Neural cell (in vitro differentiated cells): ENCODE data around the gene EMILIN3.

ENCODE experiments used
- CTCF ChIP-seq: fragments of 450-650 bp; IDR thresholded peaks from 2 replicates; pipeline ENCODE4 v1.5.1; 2014; ENCODE audit warnings: antibody characterized with exemption, mild to moderate bottlenecking, moderate library complexity; ENCODE audit not compliant: poor library complexity, severe bottlenecking
- EZH2 ChIP-seq: fragments of 200-600, 300-800 bp; shearing (Covaris generic), sonication (generic); IDR thresholded peaks from 2 replicates; pipeline ENCODE4 v1.6.1; 2014; ENCODE audit warnings: antibody characterized with exemption, low read length, borderline replicate concordance, mild to moderate bottlenecking; ENCODE audit not compliant: insufficient read depth, poor library complexity, severe bottlenecking
- MXI1 ChIP-seq: fragments of 450-650 bp; conservative IDR thresholded peaks from 2 replicates; pipeline ENCODE4 v1.6.1; 2014; ENCODE audit warnings: antibody characterized with exemption, mild to moderate bottlenecking; ENCODE audit not compliant: poor library complexity, severe bottlenecking

DNA sequence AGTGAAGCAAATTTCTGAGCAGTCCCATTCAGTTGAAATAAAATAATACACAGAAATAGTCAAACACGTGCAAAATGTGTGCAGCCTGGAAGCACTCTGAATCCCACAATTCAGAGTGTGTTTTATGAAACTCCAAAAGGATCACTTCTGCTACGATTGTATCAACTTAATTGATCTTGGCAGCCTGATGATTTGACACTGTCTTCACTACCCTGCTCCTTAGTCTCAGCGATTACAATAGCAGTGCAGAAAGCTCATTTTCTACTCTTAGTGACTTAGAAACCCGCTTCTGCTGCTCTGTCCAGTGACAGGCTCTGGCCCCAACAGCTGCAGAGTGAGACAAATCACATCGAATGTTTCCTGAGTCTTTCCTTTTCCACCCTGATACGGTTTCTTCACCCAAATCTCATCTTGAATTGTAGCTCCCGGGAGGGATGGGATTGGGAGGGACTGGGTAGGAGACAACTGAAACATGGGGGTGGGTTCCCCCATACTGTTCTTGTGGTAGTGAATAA, 16.2 kb upstream of the EMILIN3 start:
- TF ChIP-seq CTCF (no peak), EZH2 (no peak), MXI1 (no peak)
